SK-MEL-5 (cell line): ENCODE results near the gene USP30. TPM values are rescaled to one million over a fixed set of nuclear protein-coding genes. Genes with fewer than 3 reads are reported as not detected.

ENCODE experiments used
- DNase-seq: peaks from one replicate; pipeline ENCODE4 v3.0.0-alpha.2; 2016; ENCODE audit warnings: low read depth, low spot score
- in situ Hi-C: cut with HindIII; loops from 2 replicates; pipeline ENCODE4 v1.10.0; 2016; ENCODE audit warnings: low sequenced_read_pairs, high pct_unique_total_duplicates, low pct_unique_long_range_greater_than_20kb
- small RNA-seq, 2 experiments: library from RNA; depleted of rRNA; stranded (forward); fragments of <200 nt; gene quantifications; one replicate each; pipeline ENCODE3, GENCODE V24; 2014
- total RNA-seq: library from RNA; depleted of rRNA; stranded (reverse); fragments of >200 nt; shearing (Covaris generic); gene quantifications from 2 replicates; pipeline ENCODE4 v1.2.3, GENCODE V29; 2014; rRNA removed

The USP30 gene
- total RNA-seq, 1 experiment from 2014 or later = 11.8 TPM

- in situ Hi-C loops = no loop called here
- DNase-seq = no peak
Measured at GRCh38 chr12:109137055-109137454, 84.7 kb downstream of the USP30 start.

Small RNA genes lying within 50 kb of the gene (small RNA-seq; reads per million reads assigned to genes)
- gene AC190387.1 (0 reads per million in 2 experiments), gene RNA5SP372 (0 to 0.43 reads per million in 2 experiments)

Other genes with a start within 250 kb of the USP30 start
- 51.8 and 52.6 TPM in 2 replicates for gene SSH1, start 195.0 kb upstream of the USP30 start, total RNA-seq
- not detected in 2 replicates for gene DAO, start 172.5 kb upstream of the USP30 start, total RNA-seq
- 0.05 TPM in 1 of 2 replicates, not detected in the other for gene SVOP, start 31.5 kb upstream of the USP30 start, total RNA-seq
- gene ALKBH2, start 40.9 kb downstream of the USP30 start, total RNA-seq = 30.2 and 32.7 TPM in 2 replicates
- gene UNG, start 45.0 kb downstream of the USP30 start, total RNA-seq = 35.3 and 35.4 TPM in 2 replicates
- gene ACACB, start 64.0 kb downstream of the USP30 start, total RNA-seq = 5.9 and 6.9 TPM in 2 replicates